Spleen (tissue), 11 donors: ENCODE measurements around the gene TBCD. TPM values are rescaled to one million over a fixed set of nuclear protein-coding genes. Genes with fewer than 3 reads are reported as not detected.

ENCODE experiments used
- DNase-seq: peaks from one replicate; pipeline ENCODE4 v3.0.0-alpha.2; 2020
- H3K27ac ChIP-seq, 8 donors: fragments of 200-600 bp; sonication (generic) in 7 of 8; 1 replicate in 4 of 8; 2 replicates in 4 of 8; pipeline versions ENCODE4 v1.5.0 to v1.8.0; 2016 to 2021; ENCODE audit warnings: inconsistent platforms in 4 of 8, mild to moderate bottlenecking in 4 of 8, moderate library complexity in 1 of 8
- H3K27me3 ChIP-seq, 7 donors: fragments of 200-600 bp; sonication (generic) in 6 of 7; replicated peaks in 1 of 7; 1 replicate in 4 of 7; 2 replicates in 3 of 7; pipeline versions ENCODE4 v1.5.0 to v1.8.0; 2016 to 2021; ENCODE audit warnings: inconsistent platforms in 3 of 7, mild to moderate bottlenecking in 1 of 7
- H3K36me3 ChIP-seq, 6 donors: fragments of 200-600 bp; sonication (generic) in 5 of 6; 1 replicate in 4 of 6; 2 replicates in 2 of 6; pipeline versions ENCODE4 v1.5.0 to v1.8.0; 2016 to 2021; ENCODE audit warnings: inconsistent platforms in 2 of 6
- H3K4me1 ChIP-seq, 6 donors: fragments of 200-600 bp; sonication (generic) in 5 of 6; 1 replicate in 3 of 6; 2 replicates in 3 of 6; pipeline versions ENCODE4 v1.5.0 to v1.8.0; 2016 to 2021; ENCODE audit warnings: inconsistent platforms in 3 of 6
- H3K4me3 ChIP-seq, 8 donors: fragments of 200-600 bp; sonication (generic) in 7 of 8; 1 replicate in 4 of 8; 2 replicates in 4 of 8; pipeline versions ENCODE4 v1.5.0 to v1.8.0; 2016 to 2021; ENCODE audit warnings: inconsistent platforms in 4 of 8, mild to moderate bottlenecking in 4 of 8, moderate library complexity in 2 of 8
- H3K9me3 ChIP-seq, 8 donors: fragments of 200-600 bp; sonication (generic) in 7 of 8; 1 replicate in 4 of 8; 2 replicates in 4 of 8; pipeline versions ENCODE4 v1.5.0 to v1.8.0; 2016 to 2021; ENCODE audit warnings: inconsistent platforms in 4 of 8
- CTCF ChIP-seq, 11 experiments: fragments of 200-600 bp in 7 of 11; fragments of 450-650 bp in 4 of 11; sonication (generic) in 4 of 11; IDR thresholded peaks in 8 of 11; conservative IDR thresholded peaks in 3 of 11; 1 replicate in 7 of 11; 2 replicates in 4 of 11; pipeline versions ENCODE4 v1.4.0 to v1.8.0; 2016 to 2021; ENCODE audit warnings: antibody characterized with exemption in 11 of 11, inconsistent platforms in 4 of 11, mild to moderate bottlenecking in 1 of 11
- POLR2A ChIP-seq, 3 donors: fragments of 450-650 bp; IDR thresholded peaks; one replicate each; pipeline ENCODE4 v1.5.1; 2017; ENCODE audit warnings: antibody characterized with exemption in 3 of 3, mild to moderate bottlenecking in 1 of 3
- POLR2AphosphoS5 ChIP-seq, 3 donors: sonication (generic); formaldehyde crosslinking; IDR thresholded peaks; one replicate each; pipeline ENCODE4 v1.5.1; 2017; ENCODE audit warnings: antibody characterized with exemption in 3 of 3
- WGBS, 5 donors: extraction: QIAGEN DNeasy Blood & Tissue Kit in 3 of 5; methylation state at CpG; one replicate each; pipeline versions ENCODE4 v1.1.5 to v1.1.7; 2013 to 2018; 5-methylcytosine and 5-hydroxymethylcytosine counted together
- intact Hi-C: fragments of 100-400 bp; cut with DNase I; formaldehyde crosslinking; loops from one replicate; pipeline ENCODE4 v1.15.0; 2023; ENCODE audit warnings: low total_unique reads
- polyA plus RNA-seq, 3 donors: library from polyadenylated mRNA; stranded (reverse); fragments of 200-250 nt; gene quantifications; one replicate each; pipeline ENCODE4 v1.2.1, GENCODE V29; 2013
- total RNA-seq, 7 donors: library from RNA; depleted of rRNA in 3 of 7; stranded (reverse); fragments of >200 nt in 3 of 7; fragmentation: NEBNext Ultra II Directional in 4 of 7; extraction: Animal tissue kit (Norgen Biotek cat#: 25700) in 4 of 7; gene quantifications; one replicate each; pipeline versions ENCODE4 v1.1.0 to v1.2.1, GENCODE V29; 2016 to 2021
- donor health status: healthy with polysubstance abuse.
- donor health status: DM: no; HTN: no; CAD: no; lungs with moderate emphysema.
- donor health status: DM: no; HTN: no; CAD: no.
- donor health status: Bipolar disorder and iron deficiency.
- donor health status: healthy.
- donor health status: DM: no; HTN: no; CAD: no.
- donor health status: DM: yes; HTN: yes; CAD: no.

TBCD gene
- total and polyA plus RNA-seq, 10 donors, result 55.6 to 207 (median 108) TPM

GRCh38 chr17:82797061-82797460 lies 45.2 kb downstream of the TBCD start:
- H3K4me3 ChIP-seq, result no peak overlapping the region
- intact Hi-C loops, result no loop called here
- DNase-seq, result no peak
- H3K27me3 ChIP-seq, result no peaks in the 10 kb centered on the region
- peaks cover 4 to 21% (median 14%) of the 10 kb centered on the region in 6 donors for H3K4me1 ChIP-seq
- TF ChIP-seq POLR2AphosphoS5 (IDR thresholded peaks at IDR 0.05), result no peak
- TF ChIP-seq POLR2A (IDR thresholded peaks at IDR 0.05), result no peak
- no peak for TF ChIP-seq CTCF (IDR thresholded peaks at IDR 0.05 in 8 of 11, conservative IDR thresholded peaks at IDR 0.05 in 3 of 11)
- H3K36me3 ChIP-seq, result peaks cover 0 to 58% (median 0%) of the 10 kb centered on the region in 6 donors
- H3K27ac ChIP-seq, result no peak overlapping the region
- 96 to 97% (median 96%) methylated on average over 9 of the region's 9 CpGs for WGBS, 5 donors
- no peaks in the 10 kb centered on the region for H3K9me3 ChIP-seq

- no peak for DNase-seq
- Histone ChIP-seq H3K4me1 (peaks cover 4 to 21% (median 14%) of the 10 kb centered on the region in 6 donors), H3K4me3 (no peak overlapping the region), H3K9me3 (no peaks in the 10 kb centered on the region), H3K27ac (no peak overlapping the region), H3K36me3 (peaks cover 0 to 58% (median 0%) of the 10 kb centered on the region in 6 donors), H3K27me3 (no peaks in the 10 kb centered on the region)
- no peak for TF ChIP-seq CTCF (IDR thresholded peaks at IDR 0.05 in 8 of 11, conservative IDR thresholded peaks at IDR 0.05 in 3 of 11)
- TF ChIP-seq POLR2A (IDR thresholded peaks at IDR 0.05), result no peak
- no peak for TF ChIP-seq POLR2AphosphoS5 (IDR thresholded peaks at IDR 0.05)
- intact Hi-C loops, result no loop called here
- 95 to 99% (median 97%) methylated on average over 7 of the region's 7 CpGs for WGBS, 5 donors
Observed at GRCh38 chr17:82798752-82799151, 46.9 kb downstream of the TBCD start.

- peaks cover 0 to 18% (median 11%) of the 10 kb centered on the region in 6 donors for H3K4me1 ChIP-seq
- WGBS, 5 donors, result 94 to 97% (median 94%) methylated on average over 16 of the region's 16 CpGs
- no peaks in the 10 kb centered on the region for H3K27me3 ChIP-seq
- TF ChIP-seq POLR2A (IDR thresholded peaks at IDR 0.05) (no peak), POLR2AphosphoS5 (IDR thresholded peaks at IDR 0.05) (no peak), CTCF (IDR thresholded peaks at IDR 0.05 in 8 of 11, conservative IDR thresholded peaks at IDR 0.05 in 3 of 11) (no peak)
- H3K9me3 ChIP-seq, result no peaks in the 10 kb centered on the region
- H3K27ac ChIP-seq, result no peak overlapping the region
- no peak for DNase-seq
- intact Hi-C loops, result no loop called here
- H3K36me3 ChIP-seq, result peaks cover 0 to 58% (median 0%) of the 10 kb centered on the region in 6 donors
- H3K4me3 ChIP-seq, result no peak overlapping the region
Observed at GRCh38 chr17:82799591-82799990, 47.7 kb downstream of the TBCD start.

GRCh38 chr17:82800885-82801284 lies 49.0 kb downstream of the TBCD start:
- Histone ChIP-seq H3K4me1 (peaks cover 0 to 16% (median 8%) of the 10 kb centered on the region in 6 donors), H3K27me3 (no peaks in the 10 kb centered on the region), H3K36me3 (peaks cover 0 to 57% (median under 1%) of the 10 kb centered on the region in 6 donors), H3K9me3 (no peaks in the 10 kb centered on the region), H3K27ac (no peak overlapping the region), H3K4me3 (no peak overlapping the region)
- TF ChIP-seq CTCF (IDR thresholded peaks at IDR 0.05 in 8 of 11, conservative IDR thresholded peaks at IDR 0.05 in 3 of 11) (no peak), POLR2A (IDR thresholded peaks at IDR 0.05) (no peak), POLR2AphosphoS5 (IDR thresholded peaks at IDR 0.05) (no peak)
- intact Hi-C loops, result no loop called here
- DNase-seq, result no peak
- WGBS, 5 donors, result 96 to 98% (median 97%) methylated on average over 15 of the region's 15 CpGs
